ENCODE data around the gene CFI. TPM values are rescaled to one million over a fixed set of nuclear protein-coding genes. Genes with fewer than 3 reads are reported as not detected.

CFI gene
- total and polyA plus RNA-seq, 2 of the 4 experiments (the other 2 are of a cell fraction), result 0.12 to 0.18 TPM

DNA sequence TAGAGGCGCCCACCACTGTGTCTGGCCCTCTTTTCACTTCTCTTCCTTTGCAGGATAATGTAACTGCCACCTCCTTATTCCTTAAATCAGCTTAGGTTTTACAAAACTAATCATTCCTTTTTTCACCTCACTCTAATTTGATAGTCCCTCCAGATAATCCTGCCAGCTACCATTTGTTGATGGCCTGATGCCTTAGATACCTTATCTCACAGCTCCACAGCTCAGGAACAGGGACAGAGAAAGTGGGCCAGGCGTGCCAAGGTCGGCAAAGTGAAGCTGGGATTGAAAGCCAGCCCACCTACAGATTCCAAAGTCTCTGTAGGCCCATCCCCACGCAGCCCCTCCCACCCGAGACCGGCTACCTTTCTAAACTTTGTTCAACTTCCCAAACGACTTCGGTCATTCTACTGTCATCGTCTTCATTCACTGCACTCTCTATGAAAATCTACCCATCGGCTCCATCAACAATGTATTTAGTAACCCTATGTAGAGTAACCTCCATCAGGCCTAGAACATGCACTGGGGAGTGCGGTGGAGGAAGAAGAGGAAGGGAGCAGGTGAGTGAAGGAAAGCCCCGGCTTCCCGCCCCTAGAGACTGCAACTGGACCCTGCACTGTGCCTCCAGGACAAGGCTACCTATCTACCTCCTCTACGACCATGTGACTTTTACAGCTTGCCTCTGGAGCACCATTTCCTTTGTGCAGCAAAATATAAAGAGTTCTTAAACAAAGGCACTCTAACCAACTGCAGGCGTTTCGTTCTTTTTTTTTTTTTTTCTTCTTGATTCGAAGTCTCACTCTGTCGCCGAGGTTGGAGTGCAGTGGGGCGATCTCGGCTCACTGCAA is 100.0 kb downstream of the CFI start (continued):
- TF ChIP-seq MAZ (IDR thresholded peaks at IDR 0.05; ENCODE audit: borderline replicate concordance, low read depth, low read length), result no peak
- no peak for TF ChIP-seq POLR2A (IDR thresholded peaks at IDR 0.05; ENCODE audit: low read depth, low read length)
- TF ChIP-seq SMC3 (IDR thresholded peaks at IDR 0.05; ENCODE audit: low read depth, low read length), result no peak

DNA sequence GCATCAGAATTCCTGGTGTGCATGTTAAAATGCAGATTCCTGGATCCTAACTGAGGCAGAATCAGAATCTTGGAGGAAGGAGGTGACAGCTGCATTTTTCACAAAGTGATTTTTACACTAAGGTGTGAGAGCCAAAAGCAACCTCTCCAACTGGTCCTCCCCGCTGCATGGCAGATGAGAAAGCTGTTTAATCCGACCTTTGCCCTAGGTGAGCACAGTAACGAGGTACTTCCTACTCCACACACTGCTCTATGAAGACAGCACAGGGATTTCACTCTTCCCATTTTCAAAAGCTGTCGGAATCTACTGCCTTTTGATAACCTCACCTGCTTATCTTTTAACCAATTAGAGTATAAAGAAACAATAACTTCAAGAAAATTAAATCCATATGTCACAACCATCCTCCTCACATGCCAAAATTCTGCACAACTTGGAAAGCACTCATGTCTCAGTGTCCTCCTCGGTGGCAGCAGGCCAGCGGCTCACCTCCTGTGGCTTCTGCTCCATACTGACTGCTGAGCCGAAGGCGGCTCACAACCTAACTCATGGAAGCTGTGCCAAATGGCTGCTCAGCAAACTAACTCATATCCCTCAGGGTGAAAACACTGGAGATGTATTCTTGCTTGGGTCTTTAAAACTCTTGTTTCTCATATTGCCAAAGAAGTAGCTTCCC is 102.1 kb downstream of the CFI start:
- Histone ChIP-seq H2AK9ac (replicated peaks; ENCODE audit: low read depth, low read length, poor library complexity) (no peak overlapping the region), H3K9me3 (ENCODE audit: control insufficient read depth, insufficient read depth, low read length) (no peaks in the 10 kb centered on the region), H3K4me2 (ENCODE audit: low read depth, low read length) (no peak overlapping the region), H4K20me1 (ENCODE audit: insufficient read depth, low read length) (peaks cover 3% of the 10 kb centered on the region), H3K23ac (ENCODE audit: low read depth, low read length) (no peak overlapping the region), H3K79me1 (ENCODE audit: low read depth in 1 of 2, low read length in 2 of 2) (peaks cover 38 to 44% of the 10 kb centered on the region in 2 experiments), H3K14ac (replicated peaks; ENCODE audit: low read depth, low read length) (no peak overlapping the region), H2BK20ac (ENCODE audit: low read depth, low read length) (no peak overlapping the region), H3K36me3 (ENCODE audit: control insufficient read depth, insufficient read depth, low read length) (peaks cover 12% of the 10 kb centered on the region; the same call in 1 of the 2 replicates), H4K8ac (ENCODE audit: low read depth in 2 of 2, low read length in 2 of 2) (no peak overlapping the region), H3K4me1 (ENCODE audit: control insufficient read depth, insufficient read depth, low read length) (peaks cover 7% of the 10 kb centered on the region), H3K27me3 (ENCODE audit: control insufficient read depth, insufficient read depth, low read length) (no peaks in the 10 kb centered on the region), H2AFZ (replicated peaks; ENCODE audit: low read length, poor library complexity) (no peak overlapping the region), H3K56ac (ENCODE audit: extremely low read depth, insufficient read depth, low read length) (no peak overlapping the region), H2BK5ac (ENCODE audit: low read depth, low read length, poor library complexity, severe bottlenecking) (no peak overlapping the region), H3K18ac (ENCODE audit: low read depth, low read length) (no peak overlapping the region), H4K91ac (ENCODE audit: insufficient read depth, low read depth, low read length) (no peak overlapping the region), H4K5ac (ENCODE audit: low read depth, low read length) (no peak overlapping the region), H3K27ac (ENCODE audit: insufficient read depth, low read length) (no peak overlapping the region), H2AK5ac (ENCODE audit: low read depth, low read length) (no peak overlapping the region), H3K4me3 (ENCODE audit: insufficient read depth, low read depth, low read length) (no peak overlapping the region), H3K9me1 (ENCODE audit: insufficient read depth, low read length) (peaks cover 18% of the 10 kb centered on the region; the same call in 1 of the 2 replicates), H2BK15ac (ENCODE audit: low read depth, low read length) (no peak overlapping the region), H2BK120ac (ENCODE audit: low read depth, low read length) (no peak overlapping the region), H3K4ac (ENCODE audit: low read depth, low read length) (no peak overlapping the region), H3K9ac (ENCODE audit: low read depth, low read length) (no peak overlapping the region)
- dilution Hi-C loops (cut with HindIII; ENCODE audit: low sequenced_read_pairs, unreplicated experiment), result no loop called here
- ATAC-seq (ENCODE audit: low read depth) (no peak), DNase-seq (no peak)
- POLR2A ChIA-PET (ENCODE audit: unreplicated experiment), result no interaction called here
- in situ Hi-C loops (cut with MboI; ENCODE audit: low sequenced_read_pairs), result loop anchor here (10.0 kb wide), 1 partner anchor 115 kb away; the partner anchor contains the start of gene GAR1
- WGBS, 2 experiments (ENCODE audit: extremely low coverage in 2 of 2, insufficient read length in 1 of 2), result no CpG with 5 or more reads among the region's 8 CpGs
- CTCF ChIA-PET, result interaction anchor here (0.5 to 1.0 kb wide), 5 partner anchors 11 to 274 kb away, joined by 3 to 8 read pairs (median 3); no protein-coding TSS in a partner anchor
- BruUV-seq (replicated peaks), result no TSS peak
- intact Hi-C loops (cut with micrococcal nuclease), result loop anchor here (5.0 kb wide), 2 partner anchors 152 to 272 kb away; no protein-coding TSS in a partner anchor
- TF ChIP-seq CHD1 (IDR thresholded peaks at IDR 0.05; ENCODE audit: low read depth, low read length) (no peak), RFX5 (IDR thresholded peaks at IDR 0.05; ENCODE audit: low read depth, low read length) (no peak), SMC3 (IDR thresholded peaks at IDR 0.05; ENCODE audit: low read depth, low read length) (no peak), MXI1 (IDR thresholded peaks at IDR 0.05; ENCODE audit: borderline replicate concordance, low read depth, low read length) (no peak), RAD21 (IDR thresholded peaks at IDR 0.05; ENCODE audit: low read length) (no peak), MAFK (IDR thresholded peaks at IDR 0.05; ENCODE audit: low read depth, low read length) (no peak), BHLHE40 (IDR thresholded peaks at IDR 0.05; ENCODE audit: low read depth, low read length) (no peak), CEBPB (IDR thresholded peaks at IDR 0.05; ENCODE audit: low read depth, low read length) (no peak), MAZ (IDR thresholded peaks at IDR 0.05; ENCODE audit: borderline replicate concordance, low read depth, low read length) (no peak)
- TF ChIP-seq, protein P1, sequence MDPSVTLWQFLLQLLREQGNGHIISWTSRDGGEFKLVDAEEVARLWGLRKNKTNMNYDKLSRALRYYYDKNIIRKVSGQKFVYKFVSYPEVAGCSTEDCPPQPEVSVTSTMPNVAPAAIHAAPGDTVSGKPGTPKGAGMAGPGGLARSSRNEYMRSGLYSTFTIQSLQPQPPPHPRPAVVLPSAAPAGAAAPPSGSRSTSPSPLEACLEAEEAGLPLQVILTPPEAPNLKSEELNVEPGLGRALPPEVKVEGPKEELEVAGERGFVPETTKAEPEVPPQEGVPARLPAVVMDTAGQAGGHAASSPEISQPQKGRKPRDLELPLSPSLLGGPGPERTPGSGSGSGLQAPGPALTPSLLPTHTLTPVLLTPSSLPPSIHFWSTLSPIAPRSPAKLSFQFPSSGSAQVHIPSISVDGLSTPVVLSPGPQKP (IDR thresholded peaks at IDR 0.05; ENCODE audit: borderline replicate concordance, low read depth, low read length), result no peak
- TF ChIP-seq, protein P2, sequence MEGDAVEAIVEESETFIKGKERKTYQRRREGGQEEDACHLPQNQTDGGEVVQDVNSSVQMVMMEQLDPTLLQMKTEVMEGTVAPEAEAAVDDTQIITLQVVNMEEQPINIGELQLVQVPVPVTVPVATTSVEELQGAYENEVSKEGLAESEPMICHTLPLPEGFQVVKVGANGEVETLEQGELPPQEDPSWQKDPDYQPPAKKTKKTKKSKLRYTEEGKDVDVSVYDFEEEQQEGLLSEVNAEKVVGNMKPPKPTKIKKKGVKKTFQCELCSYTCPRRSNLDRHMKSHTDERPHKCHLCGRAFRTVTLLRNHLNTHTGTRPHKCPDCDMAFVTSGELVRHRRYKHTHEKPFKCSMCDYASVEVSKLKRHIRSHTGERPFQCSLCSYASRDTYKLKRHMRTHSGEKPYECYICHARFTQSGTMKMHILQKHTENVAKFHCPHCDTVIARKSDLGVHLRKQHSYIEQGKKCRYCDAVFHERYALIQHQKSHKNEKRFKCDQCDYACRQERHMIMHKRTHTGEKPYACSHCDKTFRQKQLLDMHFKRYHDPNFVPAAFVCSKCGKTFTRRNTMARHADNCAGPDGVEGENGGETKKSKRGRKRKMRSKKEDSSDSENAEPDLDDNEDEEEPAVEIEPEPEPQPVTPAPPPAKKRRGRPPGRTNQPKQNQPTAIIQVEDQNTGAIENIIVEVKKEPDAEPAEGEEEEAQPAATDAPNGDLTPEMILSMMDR (conservative IDR thresholded peaks at IDR 0.05; ENCODE audit: low read depth, low read length), result no peak
